Uterus (tissue), 4 donors: Measurements from ENCODE around the gene SDK2. TPM values are rescaled to one million over a fixed set of nuclear protein-coding genes. Genes with fewer than 3 reads are reported as not detected.

ENCODE experiments used
- DNase-seq, 2 donors: peaks; one replicate each; pipeline ENCODE4 v3.0.0-alpha.2; 2019 to 2020
- H3K27ac ChIP-seq, 2 donors: fragments of 200-600 bp; sonication (generic); 1 replicate in 1 of 2; 2 replicates in 1 of 2; pipeline ENCODE4 v1.5.1; 2016 to 2018
- H3K27me3 ChIP-seq, 2 donors: fragments of 200-600 bp; sonication (generic); one replicate each; pipeline ENCODE4 v1.5.1; 2018 to 2019; ENCODE audit warnings: control low read depth in 1 of 2
- H3K36me3 ChIP-seq, 2 donors: fragments of 200-600 bp; sonication (generic); one replicate each; pipeline ENCODE4 v1.5.1; 2019; ENCODE audit warnings: control low read depth in 1 of 2
- H3K4me1 ChIP-seq, 2 donors: fragments of 200-600 bp; sonication (generic); one replicate each; pipeline ENCODE4 v1.5.1; 2018 to 2019; ENCODE audit warnings: control low read depth in 1 of 2
- H3K4me3 ChIP-seq, 2 donors: fragments of 200-600 bp; sonication (generic); 1 replicate in 1 of 2; 2 replicates in 1 of 2; pipeline ENCODE4 v1.5.1; 2018 to 2019; ENCODE audit warnings: mild to moderate bottlenecking in 1 of 2
- H3K9me3 ChIP-seq, 2 donors: fragments of 200-600 bp; sonication (generic); one replicate each; pipeline ENCODE4 v1.5.1; 2019; ENCODE audit warnings: control low read depth in 1 of 2
- CTCF ChIP-seq, 4 experiments: fragments of 200-600 bp in 2 of 4; fragments of 450-650 bp in 2 of 4; sonication (generic) in 2 of 4; IDR thresholded peaks; one replicate each; pipeline ENCODE4 v1.5.1; 2016 to 2019; ENCODE audit warnings: antibody characterized with exemption in 4 of 4, mild to moderate bottlenecking in 2 of 4, moderate library complexity in 1 of 4
- POLR2A ChIP-seq, 2 donors: fragments of 450-650 bp; IDR thresholded peaks; one replicate each; pipeline ENCODE4 v1.6.1; 2016; ENCODE audit warnings: antibody characterized with exemption in 2 of 2, mild to moderate bottlenecking in 1 of 2, moderate library complexity in 1 of 2
- intact Hi-C: fragments of 100-400 bp; cut with DNase I; formaldehyde crosslinking; loops from one replicate; pipeline ENCODE4 v1.15.1; 2023; ENCODE audit warnings: low total_unique reads
- total RNA-seq, 4 donors: library from RNA; depleted of rRNA in 3 of 4; stranded (reverse); fragments of >200 nt in 3 of 4; gene quantifications; one replicate each; pipeline versions ENCODE4 v1.1.0 to v1.2.4, GENCODE V29; 2014 to 2023
- donor health status: DM: yes; HTN: yes; CAD: no.

The SDK2 gene
- total RNA-seq, 4 donors from 2014 or later: 1.1 to 5.0 TPM; not detected in 2

GRCh38 chr17:73365301-73365874, 278.9 kb downstream of the SDK2 start:
- no peak for DNase-seq
- Histone ChIP-seq H3K27me3 (no peaks in the 10 kb centered on the region), H3K4me3 (no peak overlapping the region), H3K9me3 (no peaks in the 10 kb centered on the region), H3K36me3 (no peaks in the 10 kb centered on the region), H3K4me1 (no peaks in the 10 kb centered on the region), H3K27ac (peak overlapping the region; percentile 61 to 76)
- TF ChIP-seq POLR2A (IDR thresholded peaks at IDR 0.05): no peak
- TF ChIP-seq CTCF (IDR thresholded peaks at IDR 0.05): no peak
- intact Hi-C loops: no loop called here

- Histone ChIP-seq H3K4me1 (no peaks in the 10 kb centered on the region), H3K9me3 (no peaks in the 10 kb centered on the region), H3K36me3 (no peaks in the 10 kb centered on the region), H3K27me3 (no peaks in the 10 kb centered on the region), H3K4me3 (no peak overlapping the region), H3K27ac (no peak overlapping the region)
- TF ChIP-seq CTCF (IDR thresholded peaks at IDR 0.05) (no peak), POLR2A (IDR thresholded peaks at IDR 0.05) (no peak)
- DNase-seq: no peak
- intact Hi-C loops: no loop called here
Measured at GRCh38 chr17:73364155-73364522, 280.1 kb downstream of the SDK2 start.

- H3K27ac ChIP-seq: no peak overlapping the region
- H3K27me3 ChIP-seq: no peaks in the 10 kb centered on the region
- H3K4me1 ChIP-seq: no peaks in the 10 kb centered on the region
- intact Hi-C loops: no loop called here
- H3K9me3 ChIP-seq: no peaks in the 10 kb centered on the region
- no peak for DNase-seq
- H3K4me3 ChIP-seq: no peak overlapping the region
- no peaks in the 10 kb centered on the region for H3K36me3 ChIP-seq
- no peak for TF ChIP-seq POLR2A (IDR thresholded peaks at IDR 0.05)
- no peak for TF ChIP-seq CTCF (IDR thresholded peaks at IDR 0.05)
Measured at GRCh38 chr17:73363442-73364154, 280.6 kb downstream of the SDK2 start.

- TF ChIP-seq CTCF (IDR thresholded peaks at IDR 0.05) (no peak), POLR2A (IDR thresholded peaks at IDR 0.05) (no peak)
- Histone ChIP-seq H3K27ac (no peak overlapping the region), H3K4me1 (no peaks in the 10 kb centered on the region), H3K36me3 (no peaks in the 10 kb centered on the region), H3K27me3 (no peaks in the 10 kb centered on the region), H3K4me3 (no peak overlapping the region), H3K9me3 (no peaks in the 10 kb centered on the region)
- no peak for DNase-seq
- intact Hi-C loops: no loop called here
Measured at GRCh38 chr17:73362697-73363096, 281.5 kb downstream of the SDK2 start.

- H3K36me3 ChIP-seq: no peaks in the 10 kb centered on the region
- TF ChIP-seq CTCF (IDR thresholded peaks at IDR 0.05) (no peak), POLR2A (IDR thresholded peaks at IDR 0.05) (no peak)
- no peaks in the 10 kb centered on the region for H3K27me3 ChIP-seq
- no peaks in the 10 kb centered on the region for H3K4me1 ChIP-seq
- H3K27ac ChIP-seq: no peak overlapping the region
- H3K9me3 ChIP-seq: no peaks in the 10 kb centered on the region
- no peak overlapping the region for H3K4me3 ChIP-seq
- intact Hi-C loops: no loop called here
- DNase-seq: no peak
Measured at GRCh38 chr17:73360961-73361761, 283.1 kb downstream of the SDK2 start.
